Medulla oblongata (tissue), 1 donor: Measurements from ENCODE around the gene MUCL1.
"Not testable (repeated sequence)": the region's sequence is repeated elsewhere in the genome, so short reads cannot be mapped to it uniquely, and the experiment has no call there.

Experiments used
- DNase-seq: peaks from one replicate; pipeline ENCODE4 v3.0.0-alpha.2; 2015; ENCODE audit errors: extremely low spot score

Gene MUCL1

DNA sequence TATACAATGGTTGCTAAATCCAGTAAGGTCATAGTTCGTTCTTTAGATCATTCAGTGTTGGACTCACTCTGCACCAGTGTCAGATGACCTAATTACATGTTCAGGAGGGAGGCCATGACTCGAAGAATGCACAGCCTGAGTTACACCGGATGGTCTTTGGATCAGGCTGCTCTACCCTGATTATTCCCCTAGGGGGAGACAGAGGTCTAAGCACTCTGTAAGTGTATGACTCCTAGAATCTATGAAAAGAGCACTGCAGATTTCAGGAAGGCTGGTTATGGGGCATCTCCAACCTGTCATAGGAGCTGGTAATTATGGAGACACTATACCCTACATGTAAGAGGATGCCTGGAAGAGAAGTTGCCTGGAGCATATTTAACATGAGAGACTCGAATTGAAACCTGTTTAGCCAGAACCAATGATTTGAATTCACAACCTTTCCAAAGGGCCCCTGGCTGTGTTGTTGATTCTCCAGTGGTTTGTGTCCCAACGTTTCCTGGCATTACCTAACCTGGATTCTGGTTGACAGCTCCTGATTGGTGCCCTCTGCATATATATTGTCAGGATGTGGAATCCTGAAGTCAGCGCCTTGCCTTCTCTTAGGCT, at the start of gene MUCL1:
TSS of gene MUCL1 (plus strand) at position 584 of the 606 bp plus-strand sequence. CDS start 67 bp downstream, outside the sequence.
- DNase-seq, result peak; percentile 70

GRCh38 chr12:54821676-54822075, 32.6 kb upstream of the MUCL1 start:
- no peak for DNase-seq

DNA sequence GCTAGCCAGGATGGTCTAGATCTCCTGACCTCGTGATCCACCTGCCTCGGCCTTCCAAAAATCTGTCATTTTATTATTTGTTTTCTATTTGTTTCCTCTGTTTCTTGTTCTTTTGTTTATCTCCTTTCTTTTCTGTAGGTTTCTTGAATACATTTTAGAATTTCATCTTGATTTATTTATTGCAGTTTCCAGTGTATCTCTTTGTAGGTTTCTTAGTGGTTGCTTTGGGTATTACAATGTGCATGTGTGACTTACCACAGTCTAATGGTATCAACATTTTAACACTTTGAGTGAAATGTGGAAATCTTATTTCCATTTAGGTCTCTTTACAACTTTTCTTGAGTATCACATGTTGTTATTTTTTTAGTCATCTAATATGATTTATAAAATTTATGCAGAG, 29.9 kb upstream of the MUCL1 start:
- no peak for DNase-seq

GRCh38 chr12:54829511-54829910, 24.8 kb upstream of the MUCL1 start:
- no peak for DNase-seq

DNA sequence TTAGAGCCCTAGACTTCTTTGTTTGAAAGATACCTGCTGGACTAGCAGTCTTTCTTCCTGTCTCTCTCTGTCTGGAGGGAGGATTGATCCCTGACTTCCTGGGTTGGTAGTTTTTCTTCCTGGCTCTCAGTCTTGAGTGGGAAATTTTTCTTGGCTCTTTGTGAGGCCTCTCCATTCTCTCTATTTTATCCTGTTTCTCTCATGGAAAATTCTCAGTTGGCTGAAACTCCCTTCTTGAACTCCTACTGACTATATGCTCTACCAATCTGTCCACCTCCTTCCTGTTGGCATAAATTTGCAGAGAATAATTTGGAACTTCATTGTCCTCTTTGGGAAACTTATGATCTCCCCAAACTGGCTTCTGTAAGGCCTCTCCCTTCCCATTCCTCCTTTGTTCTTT, 24.1 kb upstream of the MUCL1 start:
- DNase-seq, result no peak

DNA sequence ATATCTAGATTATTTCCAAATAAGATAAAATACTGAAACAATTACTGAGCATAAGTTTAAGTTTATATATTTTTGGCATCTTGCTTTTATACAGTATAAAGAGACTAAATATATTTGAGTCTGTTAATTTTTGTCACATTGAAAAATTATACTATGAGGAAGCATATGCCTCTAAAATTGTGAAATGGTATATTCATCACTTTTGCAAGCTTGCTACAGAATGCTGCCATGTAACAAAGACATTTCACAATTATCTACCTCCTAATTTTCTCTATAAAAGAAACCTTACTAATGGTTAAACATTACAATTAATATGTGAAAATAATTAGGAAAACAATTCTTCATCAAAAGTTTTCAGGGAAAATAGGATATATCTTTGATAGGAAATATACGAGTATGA, 22.7 kb upstream of the MUCL1 start:
- no peak for DNase-seq

GRCh38 chr12:54840244-54840865, 14.0 kb upstream of the MUCL1 start:
- no peak for DNase-seq

- no peak for DNase-seq
Observed at GRCh38 chr12:54857406-54857805, 3.1 kb downstream of the MUCL1 start.

DNA sequence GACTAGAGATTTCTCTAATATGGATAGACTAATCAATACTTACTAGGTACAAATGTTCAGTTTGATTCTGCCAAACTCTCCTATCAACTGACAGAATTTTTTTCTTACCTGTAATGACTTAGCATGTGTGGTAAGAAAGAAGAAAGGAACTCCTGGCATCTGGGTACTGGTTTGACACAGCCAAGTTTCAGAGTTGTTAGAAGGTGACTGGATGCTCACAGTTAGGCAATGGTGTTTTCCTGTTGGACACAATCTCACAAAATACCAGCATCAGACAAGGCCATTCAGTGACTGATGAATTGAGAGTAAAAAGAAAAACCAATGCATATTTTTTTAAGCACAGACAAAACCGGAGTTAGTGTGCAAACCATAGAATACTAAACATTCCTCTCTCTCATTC, 4.2 kb downstream of the MUCL1 start:
- DNase-seq, result no peak

DNA sequence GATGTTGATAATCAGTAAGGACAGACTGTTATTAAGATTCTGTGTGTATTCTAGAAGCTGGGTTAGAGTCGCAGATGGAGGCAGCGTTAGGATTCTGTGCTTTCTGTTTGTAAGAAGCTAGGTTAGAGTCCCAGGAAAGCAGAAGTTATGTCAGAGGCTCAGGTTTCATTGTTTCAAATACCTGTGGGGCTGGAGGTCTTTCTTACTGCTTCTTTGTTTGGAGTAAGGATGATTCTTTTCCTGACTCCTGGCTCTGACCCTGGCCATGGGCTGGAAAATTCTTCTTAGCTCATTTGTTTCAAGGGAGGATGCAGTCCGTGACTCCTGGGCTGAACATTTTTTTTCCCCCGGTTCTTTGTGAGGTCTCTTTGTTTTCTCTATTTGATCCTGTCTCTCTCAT, 5.2 kb downstream of the MUCL1 start:
- DNase-seq, result no peak

DNA sequence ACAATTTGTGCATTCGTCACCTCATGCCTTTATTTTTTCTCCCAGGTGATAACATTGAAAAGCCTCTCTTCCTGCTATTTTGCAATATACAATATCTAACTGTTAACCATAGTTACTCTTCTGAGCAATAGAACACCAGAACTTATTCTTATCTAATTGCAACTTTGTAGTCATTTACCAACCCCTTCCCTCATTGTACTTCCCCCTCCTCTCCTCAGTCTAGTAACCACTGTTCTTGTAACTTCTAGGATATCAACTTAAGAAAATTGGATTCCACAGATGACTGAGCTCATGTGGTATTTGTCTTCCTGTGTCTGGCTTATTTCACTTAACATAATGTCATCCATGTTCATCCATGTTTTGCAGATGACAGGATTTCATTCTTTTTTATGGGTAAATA, 7.6 kb downstream of the MUCL1 start:
- no peak for DNase-seq

DNA sequence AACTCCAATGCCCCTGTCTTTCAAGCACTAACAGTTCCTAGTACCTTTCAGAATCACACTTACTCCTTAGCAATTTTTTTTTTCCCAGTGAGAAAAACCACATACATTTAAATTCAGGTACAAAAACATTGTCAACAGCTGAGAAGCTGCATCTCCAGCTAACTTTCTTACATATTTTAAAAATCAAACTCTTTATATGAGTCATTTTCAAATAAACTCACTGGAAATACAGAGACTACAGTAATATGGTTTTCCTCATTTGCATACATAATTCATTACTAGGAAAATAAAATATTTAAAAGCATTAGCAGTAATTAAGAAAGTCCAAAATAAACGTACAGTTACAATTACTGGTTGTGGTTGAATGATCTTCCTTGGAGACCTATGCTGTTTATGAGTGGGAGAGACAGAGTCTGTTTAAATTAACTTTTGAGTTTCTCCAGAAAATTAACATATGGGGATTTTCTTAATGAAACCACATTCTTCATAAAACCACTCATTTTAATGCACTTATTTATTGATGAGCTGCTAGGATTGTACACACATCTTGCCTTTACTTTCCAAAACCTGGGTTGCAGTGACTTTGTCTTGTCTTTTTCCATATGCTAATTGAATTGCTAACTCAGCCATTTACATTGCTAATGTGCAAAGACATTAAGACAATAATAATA, 9.8 kb downstream of the MUCL1 start:
- DNase-seq, result no peak

DNA sequence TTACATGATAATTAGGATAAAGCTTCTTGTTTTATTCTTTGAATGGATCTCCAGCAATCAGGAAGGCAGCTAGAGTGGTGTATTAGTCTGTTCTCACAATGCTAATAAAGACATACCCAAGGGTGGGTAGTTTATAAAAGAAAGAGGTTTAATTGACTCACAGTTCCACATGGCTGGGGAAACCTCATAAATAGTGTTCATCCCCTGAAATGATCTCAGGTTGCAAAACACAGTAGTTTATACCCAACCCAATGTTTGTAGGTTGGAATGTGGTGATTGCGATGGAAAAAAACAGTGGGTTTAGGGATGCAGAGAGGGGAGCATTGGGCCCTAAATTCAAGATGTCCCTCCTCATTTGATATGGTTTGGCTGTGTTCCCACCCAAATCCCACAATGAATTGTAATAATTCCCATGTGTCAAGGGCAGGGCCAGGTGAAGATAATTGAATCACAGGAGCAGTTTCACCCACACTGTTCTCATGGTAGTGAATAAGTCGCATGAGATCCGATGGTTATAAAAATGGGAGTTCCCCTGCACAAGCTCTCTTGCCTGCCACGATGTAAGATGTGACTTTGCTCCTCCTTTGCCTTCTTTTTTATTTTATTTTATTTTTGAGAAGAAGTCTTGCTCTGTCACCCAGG, 11.5 kb downstream of the MUCL1 start:
- no peak for DNase-seq

GRCh38 chr12:54868690-54869089, 14.4 kb downstream of the MUCL1 start:
- no peak for DNase-seq

DNA sequence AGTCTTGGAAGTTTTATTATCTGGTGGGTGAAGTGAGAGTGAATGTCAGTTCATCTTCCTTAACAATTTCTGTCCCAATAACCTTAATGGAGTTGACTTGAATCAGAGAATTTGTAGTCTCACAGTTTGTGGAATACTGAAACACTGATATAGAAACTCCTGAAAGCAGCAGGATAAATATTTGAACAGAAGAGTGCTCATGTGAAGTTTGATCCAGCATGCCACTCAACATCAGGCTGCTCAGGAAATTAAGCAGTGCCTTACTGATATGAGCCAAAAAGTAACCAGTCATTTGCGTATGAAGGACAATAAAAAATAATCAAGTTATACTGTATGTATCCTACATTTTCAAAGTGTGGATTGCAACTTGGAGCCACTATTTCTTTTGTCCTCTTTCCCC, 15.7 kb downstream of the MUCL1 start:
- DNase-seq, result no peak

DNA sequence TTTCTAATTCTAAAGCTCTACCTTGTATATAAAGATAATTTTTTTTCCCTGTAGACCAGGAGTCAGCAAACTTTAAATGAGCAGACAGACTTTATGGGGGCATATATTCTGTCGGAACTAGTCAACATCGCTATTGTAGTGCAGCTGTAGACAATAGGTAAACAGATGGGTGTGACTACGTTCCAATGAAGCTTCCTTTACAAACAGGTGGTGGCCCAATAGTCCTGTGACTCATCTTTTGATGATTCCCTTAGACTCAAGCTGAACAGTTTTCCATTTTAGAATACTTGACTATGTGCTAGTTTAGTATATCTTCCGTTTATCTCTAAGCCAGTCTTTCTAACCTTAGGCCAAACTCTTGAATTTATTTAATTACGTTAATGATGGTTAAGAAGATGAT, 16.3 kb downstream of the MUCL1 start:
- no peak for DNase-seq

DNA sequence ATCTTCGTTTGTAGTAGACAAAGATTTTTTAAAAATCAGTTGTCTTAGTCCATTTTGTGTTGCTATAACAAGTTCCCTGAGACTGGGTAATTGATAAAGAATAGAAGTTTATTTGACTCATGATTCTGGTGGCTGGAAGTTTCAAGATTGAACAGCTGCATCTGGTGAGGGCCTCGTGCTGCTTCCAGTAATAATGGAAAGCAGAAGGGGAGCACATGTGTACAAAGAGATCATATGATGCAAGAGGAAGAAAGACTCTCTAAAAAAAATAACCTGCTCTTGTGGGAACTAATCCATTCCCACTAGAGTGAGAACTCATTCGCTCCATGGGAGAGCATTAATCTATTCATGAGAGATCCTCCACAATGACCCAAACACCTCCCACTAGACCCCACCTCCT, 24.8 kb downstream of the MUCL1 start:
- DNase-seq, result no peak

DNA sequence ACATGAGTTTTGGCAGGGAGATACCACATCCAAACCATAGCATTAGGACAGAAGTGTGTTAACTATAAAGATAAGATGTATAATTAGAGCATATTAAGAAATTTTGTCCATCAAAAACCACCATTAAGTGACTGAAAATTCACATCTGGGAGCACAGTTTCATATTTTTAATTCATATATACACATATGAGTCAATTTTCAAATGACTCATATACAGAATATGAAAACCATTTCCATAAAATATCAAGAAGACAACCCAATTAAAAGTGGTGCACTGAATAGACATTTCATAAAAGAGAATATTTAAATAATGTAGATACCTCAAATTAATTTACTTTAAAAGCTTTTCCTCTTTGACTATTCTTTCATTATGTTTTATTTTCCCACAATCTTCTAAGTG, 25.3 kb downstream of the MUCL1 start:
- DNase-seq, result no peak

GRCh38 chr12:54882079-54882478, 27.8 kb downstream of the MUCL1 start:
- no peak for DNase-seq

- not testable (repeated sequence) for DNase-seq
Observed at GRCh38 chr12:54882597-54882996, 28.3 kb downstream of the MUCL1 start.

DNA sequence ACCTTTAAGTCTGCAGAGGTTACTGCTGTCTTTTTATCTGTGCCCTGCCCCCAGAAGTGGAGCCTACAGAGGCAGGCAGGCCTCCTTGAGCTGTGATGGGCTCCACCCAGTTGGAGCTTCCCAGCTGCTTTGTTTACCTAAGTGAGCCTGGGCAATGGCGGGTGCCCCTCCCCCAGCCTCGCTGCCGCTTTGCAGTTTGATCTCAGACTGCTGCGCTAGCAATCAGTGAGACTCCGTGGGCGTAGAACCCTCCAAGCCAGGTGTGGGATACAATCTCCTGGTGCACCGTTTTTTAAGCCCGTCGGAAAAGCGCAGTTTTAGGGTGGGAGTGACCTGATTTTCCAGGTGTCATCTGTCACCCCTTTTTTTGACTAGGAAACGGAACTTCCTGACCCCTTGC, 34.1 kb downstream of the MUCL1 start:
- DNase-seq, result not testable (repeated sequence)

GRCh38 chr12:54890339-54890738, 36.0 kb downstream of the MUCL1 start:
- no peak for DNase-seq
